ENCODE data around the gene TANGO2. TPM values are rescaled to one million over a fixed set of nuclear protein-coding genes. Genes with fewer than 3 reads are reported as not detected.

Gene TANGO2
- total RNA-seq, 1 experiment from 2014 or later: 14.6 TPM

- no peak overlapping the region for H3K4me2 ChIP-seq (ENCODE audit: insufficient read depth, insufficient read length, low read length)
- no peak overlapping the region for H4K8ac ChIP-seq (replicated peaks; ENCODE audit: insufficient read length, low read depth, low read length)
- no peak overlapping the region for H4K91ac ChIP-seq (ENCODE audit: insufficient read length, low read depth, low read length)
- no peaks in the 10 kb centered on the region; a peak in 1 of 7 replicates for H3K36me3 Mint-ChIP-seq (ENCODE audit: insufficient read depth in 1 of 3, low read depth in 3 of 3)
- H4K5ac ChIP-seq (ENCODE audit: insufficient read length, low read depth, low read length): no peak overlapping the region
- peaks cover 3 to 20% of the 10 kb centered on the region in 2 experiments; a peak in 3 of 4 replicates for H3K4me1 Mint-ChIP-seq
- no peak overlapping the region; a peak in 1 of 7 replicates for H3K27ac Mint-ChIP-seq
- no peak overlapping the region for H2BK15ac ChIP-seq (ENCODE audit: low read depth, low read length)
- H3K9ac ChIP-seq (ENCODE audit: extremely low read depth, insufficient read length, low read length): no peak overlapping the region
- no peaks in the 10 kb centered on the region for H3K9me3 ChIP-seq (ENCODE audit: control insufficient read depth, low read depth, low read length)
- no peaks in the 10 kb centered on the region for H3K79me2 ChIP-seq (ENCODE audit: insufficient read depth, low read length)
- H3K56ac ChIP-seq (ENCODE audit: insufficient read length, low read depth, low read length): no peak overlapping the region
- peaks cover 4% of the 10 kb centered on the region for H3K79me1 ChIP-seq (ENCODE audit: insufficient read depth, low read depth, low read length, poor library complexity, severe bottlenecking)
- H2AFZ ChIP-seq (ENCODE audit: low read length): no peak overlapping the region
- no peak overlapping the region for H2BK20ac ChIP-seq (ENCODE audit: low read depth, low read length, poor library complexity, severe bottlenecking)
- H2BK12ac ChIP-seq (ENCODE audit: insufficient read length, low read depth, low read length): no peak overlapping the region
- H3K27me3 Mint-ChIP-seq (ENCODE audit: low read depth): no peaks in the 10 kb centered on the region
- no peaks in the 10 kb centered on the region for H3K23me2 ChIP-seq (ENCODE audit: insufficient read length, low read depth, low read length, poor library complexity, severe bottlenecking)
- H2AK5ac ChIP-seq (ENCODE audit: insufficient read length, low read length): no peak overlapping the region
- no peak overlapping the region for H3K4me3 Mint-ChIP-seq
- no peak overlapping the region for H2BK5ac ChIP-seq (ENCODE audit: insufficient read length, low read length)
- no peaks in the 10 kb centered on the region; a peak in 1 of 5 replicates for H3K9me3 Mint-ChIP-seq
- no peak overlapping the region for H3T11ph ChIP-seq (ENCODE audit: low read length)
- H4K20me1 ChIP-seq (ENCODE audit: control insufficient read depth, insufficient read depth, insufficient read length): peaks cover 3% of the 10 kb centered on the region
- H2BK120ac ChIP-seq (ENCODE audit: low read depth, low read length, poor library complexity, severe bottlenecking): no peak overlapping the region
- no CpG with 5 or more reads among the region's 3 CpGs for WGBS (ENCODE audit: extremely low coverage, insufficient read length, low lambda C conversion rate)
- H3K27ac ChIP-seq (ENCODE audit: insufficient read length, low read depth, low read length): no peak overlapping the region
- H3K4ac ChIP-seq (ENCODE audit: low read depth, low read length): no peak overlapping the region
- no peak overlapping the region for H3K14ac ChIP-seq (ENCODE audit: insufficient read depth, low read length)
- no peak for TF ChIP-seq CTCF (conservative IDR thresholded peaks at IDR 0.05)
- DNase-seq: no peak
- no peaks in the 10 kb centered on the region; the same call in 1 of the 2 replicates for H3K4me1 ChIP-seq (ENCODE audit: insufficient read depth, low read length)
- H3K23ac ChIP-seq (ENCODE audit: insufficient read length, low read depth, low read length): no peak overlapping the region
- no peaks in the 10 kb centered on the region for H3K27me3 ChIP-seq (ENCODE audit: insufficient read depth, low read length)
- H3K18ac ChIP-seq (ENCODE audit: insufficient read length, low read depth, low read length): no peak overlapping the region
Measured at GRCh38 chr22:19989725-19990067, 31.2 kb upstream of the TANGO2 start.
